ENCODE measurements around the gene PAPSS1. TPM values are rescaled to one million over a fixed set of nuclear protein-coding genes. Genes with fewer than 3 reads are reported as not detected.

The PAPSS1 gene
- total and polyA plus RNA-seq, 2 of the 8 experiments (the other 6 are each of a cell fraction or from before 2014, with no cell fraction given), result 79.2 to 98.5 TPM

DNA sequence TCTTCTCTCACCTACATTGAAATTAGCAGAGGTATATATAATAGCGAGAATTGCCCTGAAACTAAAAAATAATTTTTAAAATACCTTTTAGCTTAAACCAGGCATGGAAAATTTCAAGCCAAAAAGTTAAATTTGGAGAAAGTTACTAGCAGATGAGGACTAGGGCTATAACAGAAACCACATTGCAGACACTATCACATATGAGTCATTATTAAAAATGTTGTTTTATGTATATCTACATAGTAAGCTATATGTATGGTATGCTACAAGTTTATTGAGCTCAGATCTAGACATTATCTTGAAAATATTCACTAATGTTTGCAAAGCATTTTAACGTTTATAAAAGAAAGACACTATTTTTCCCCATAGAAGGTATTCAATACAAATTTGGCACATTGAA lies 147.8 kb downstream of the PAPSS1 start:
- Histone ChIP-seq H3K18ac (ENCODE audit: extremely low read depth, low read length) (no peak overlapping the region), H3K4me1 (replicated peaks in 1 of 4; ENCODE audit: control insufficient read depth in 3 of 4, insufficient read depth in 4 of 4, low read length in 3 of 4) (no peaks in the 10 kb centered on the region), H2BK5ac (ENCODE audit: low read depth, low read length) (no peak overlapping the region), H2AFZ (ENCODE audit: low read length) (no peak overlapping the region), H4K20me1 (replicated peaks in 1 of 2; ENCODE audit: control insufficient read depth in 1 of 2, insufficient read depth in 2 of 2, low read length in 2 of 2) (no peaks in the 10 kb centered on the region), H2BK12ac (ENCODE audit: low read depth, low read length) (no peak overlapping the region), H3K36me3 (ENCODE audit: control insufficient read depth in 2 of 4, insufficient read depth in 4 of 4, low read length in 3 of 4) (no peaks in the 10 kb centered on the region; a peak in 1 of 8 replicates), H3K14ac (ENCODE audit: insufficient read length) (no peak overlapping the region), H2BK15ac (ENCODE audit: low read length) (no peak overlapping the region), H3K9me3 (ENCODE audit: insufficient read depth in 2 of 2, low read depth in 1 of 2, low read length in 1 of 2) (no peaks in the 10 kb centered on the region), H3K4me3 (ENCODE audit: extremely low read depth in 1 of 4, insufficient read depth in 2 of 4, low read depth in 3 of 4, low read length in 4 of 4) (no peak overlapping the region), H3K79me1 (ENCODE audit: low read depth, low read length) (no peaks in the 10 kb centered on the region), H4K5ac (ENCODE audit: insufficient read length, low read depth, low read length) (no peak overlapping the region), H3K9ac (replicated peaks in 1 of 4; ENCODE audit: extremely low read depth in 1 of 4, low read depth in 3 of 4, low read length in 3 of 4) (no peak overlapping the region), H3K27me3 (replicated peaks in 1 of 4; ENCODE audit: control insufficient read depth in 3 of 4, extremely low read depth in 1 of 4, insufficient read depth in 3 of 4, low read length in 3 of 4) (no peaks in the 10 kb centered on the region), H3K23ac (ENCODE audit: insufficient read length) (no peak overlapping the region), H3K23me2 (ENCODE audit: low read depth, low read length) (no peaks in the 10 kb centered on the region), H3K79me2 (ENCODE audit: control insufficient read depth in 1 of 2, insufficient read depth in 2 of 2, low read length in 2 of 2) (no peaks in the 10 kb centered on the region), H2BK120ac (replicated peaks; ENCODE audit: low read depth, low read length) (no peak overlapping the region), H3K4me2 (ENCODE audit: insufficient read depth in 1 of 2, low read depth in 2 of 2, low read length in 2 of 2) (no peak overlapping the region), H3K56ac (replicated peaks; ENCODE audit: insufficient read length, low read depth, low read length) (no peak overlapping the region), H4K91ac (replicated peaks; ENCODE audit: insufficient read length, low read length) (no peak overlapping the region), H2AK5ac (ENCODE audit: low read depth, low read length) (no peak overlapping the region), H3K4ac (replicated peaks; ENCODE audit: insufficient read length, low read depth, low read length) (no peak overlapping the region), H2BK20ac (ENCODE audit: low read length) (no peak overlapping the region), H3K27ac (ENCODE audit: low read depth, low read length) (no peak overlapping the region), H4K8ac (ENCODE audit: extremely low read depth, insufficient read depth, low read length) (no peak overlapping the region)
- no peak for DNase-seq (ENCODE audit: low read depth in 1 of 2, low spot score in 2 of 2)
- CTCF ChIA-PET (ENCODE audit: partially characterized antibody), result no interaction called here
- FAIRE-seq, result no peak
- POLR2A ChIA-PET (ENCODE audit: partially characterized antibody), result no interaction called here
- WGBS, 2 experiments (ENCODE audit: extremely low coverage in 1 of 2, insufficient coverage in 1 of 2, insufficient read length in 1 of 2, insufficient replicate concordance in 2 of 2, low coverage in 1 of 2, low lambda C conversion rate in 2 of 2, missing lambda C conversion rate in 1 of 2), result 90% methylated on average over 2 of the region's 2 CpGs; no CpG with 5 or more reads in 1 of the 2 experiments
- no peak for TF ChIP-seq NANOG (IDR thresholded peaks at IDR 0.05; ENCODE audit: insufficient read depth, low read depth, low read length, poor library complexity, severe bottlenecking)
- TF ChIP-seq SIX5 (IDR thresholded peaks at IDR 0.05; ENCODE audit: low read depth, low read length), result no peak
- TF ChIP-seq JUND (IDR thresholded peaks at IDR 0.05; ENCODE audit: low read length), result no peak
- TF ChIP-seq, protein P1, sequence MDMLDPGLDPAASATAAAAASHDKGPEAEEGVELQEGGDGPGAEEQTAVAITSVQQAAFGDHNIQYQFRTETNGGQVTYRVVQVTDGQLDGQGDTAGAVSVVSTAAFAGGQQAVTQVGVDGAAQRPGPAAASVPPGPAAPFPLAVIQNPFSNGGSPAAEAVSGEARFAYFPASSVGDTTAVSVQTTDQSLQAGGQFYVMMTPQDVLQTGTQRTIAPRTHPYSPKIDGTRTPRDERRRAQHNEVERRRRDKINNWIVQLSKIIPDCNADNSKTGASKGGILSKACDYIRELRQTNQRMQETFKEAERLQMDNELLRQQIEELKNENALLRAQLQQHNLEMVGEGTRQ (IDR thresholded peaks at IDR 0.05; ENCODE audit: low read length), result no peak
- no peak for TF ChIP-seq CREB1 (IDR thresholded peaks at IDR 0.05)
- TF ChIP-seq HDAC2 (IDR thresholded peaks at IDR 0.05; ENCODE audit: borderline replicate concordance in 1 of 2, low read depth in 2 of 2, low read length in 2 of 2), result no peak
- no peak for TF ChIP-seq KDM1A (IDR thresholded peaks at IDR 0.05; ENCODE audit: borderline replicate concordance, low read length)
- no peak for TF ChIP-seq SP4 (IDR thresholded peaks at IDR 0.05; ENCODE audit: low read length)
- TF ChIP-seq SP1 (IDR thresholded peaks at IDR 0.05; ENCODE audit: low read depth, low read length), result no peak
- TF ChIP-seq YY1 (IDR thresholded peaks at IDR 0.05; ENCODE audit: low read depth, low read length), result no peak
- no peak for TF ChIP-seq E2F6 (IDR thresholded peaks at IDR 0.05)
- TF ChIP-seq RAD21 (IDR thresholded peaks at IDR 0.05 in 1 of 2, conservative IDR thresholded peaks at IDR 0.05 in 1 of 2; ENCODE audit: low read depth in 2 of 2, low read length in 2 of 2), result no peak
- no peak for TF ChIP-seq GTF2F1 (IDR thresholded peaks at IDR 0.05; ENCODE audit: borderline replicate concordance, low read depth, low read length)

All from H1 (cell line).